ENCODE data around the gene BDNF. TPM values are rescaled to one million over a fixed set of nuclear protein-coding genes. Genes with fewer than 3 reads are reported as not detected.

BDNF gene
- total RNA-seq, 1 donor from 2014 or later, result 0.07 TPM

DNA sequence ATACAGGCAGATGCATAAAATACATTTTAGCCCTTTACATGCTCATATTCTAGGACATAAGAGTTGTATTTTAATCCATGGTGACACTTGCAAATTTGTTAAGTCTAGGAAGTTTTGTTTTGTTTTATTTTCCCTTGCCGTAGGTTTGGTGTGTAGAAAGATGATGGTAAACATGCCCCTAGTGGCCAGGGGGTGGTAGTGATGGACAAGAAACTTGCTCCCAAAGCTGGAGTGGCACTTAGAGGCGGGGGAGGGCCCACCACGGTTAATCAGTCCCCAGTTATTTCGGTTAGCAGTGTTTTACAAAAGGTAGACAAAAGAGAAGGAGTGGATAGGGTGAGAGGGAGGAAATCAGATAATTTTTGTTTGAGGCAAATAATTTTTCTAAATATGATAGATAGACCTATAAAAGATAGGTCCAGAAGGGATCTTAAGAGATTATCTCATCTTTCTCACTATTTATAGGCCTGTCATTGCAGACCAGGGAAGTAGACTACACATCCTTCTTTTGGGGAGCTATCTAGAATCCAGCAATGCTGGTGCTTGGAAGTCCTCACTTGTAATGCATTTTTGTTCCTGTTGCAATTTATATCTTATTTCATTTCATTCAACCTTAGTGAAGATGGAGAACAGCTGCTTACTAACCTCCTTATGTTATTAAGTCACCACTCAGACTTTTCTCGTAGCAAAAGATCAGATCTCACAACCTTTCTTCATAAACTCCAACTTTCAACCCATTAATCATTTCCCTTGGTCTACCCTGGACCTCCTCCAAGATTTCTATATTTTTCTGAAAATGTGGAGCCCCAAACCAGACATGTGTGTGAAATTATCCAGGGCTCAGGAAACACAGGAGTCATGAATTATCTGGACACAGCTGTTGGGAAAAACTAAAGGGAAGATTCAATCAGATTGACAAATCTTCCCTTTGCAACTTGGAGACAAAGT, 5.9 kb upstream of the BDNF start:
- no peak overlapping the region for H3K27ac Mint-ChIP-seq (ENCODE audit: unreplicated experiment)
- DNase-seq (ENCODE audit: low read depth, low spot score), result no peak
- no peaks in the 10 kb centered on the region for H3K9me3 Mint-ChIP-seq
- TF ChIP-seq CTCF (conservative IDR thresholded peaks at IDR 0.05), result peak; percentile 71
- H3K27me3 Mint-ChIP-seq (ENCODE audit: low read depth), result peaks cover 73% of the 10 kb centered on the region
- H3K36me3 Mint-ChIP-seq (ENCODE audit: low read depth), result no peaks in the 10 kb centered on the region
- no peak overlapping the region for H3K4me3 Mint-ChIP-seq
- peaks cover 7% of the 10 kb centered on the region for H3K4me1 Mint-ChIP-seq

GRCh38 chr11:27703481-27703880, 3.2 kb upstream of the BDNF start:
- Mint-ChIP-seq H3K9me3 (no peaks in the 10 kb centered on the region), H3K27me3 (ENCODE audit: low read depth) (peaks cover 80% of the 10 kb centered on the region)

GRCh38 chr11:27702811-27703210, 2.6 kb upstream of the BDNF start:
- peaks cover 82% of the 10 kb centered on the region for H3K27me3 Mint-ChIP-seq (ENCODE audit: low read depth)
- H3K36me3 Mint-ChIP-seq (ENCODE audit: low read depth), result no peaks in the 10 kb centered on the region
- no peak overlapping the region for H3K4me3 Mint-ChIP-seq
- no peaks in the 10 kb centered on the region for H3K9me3 Mint-ChIP-seq
- peaks cover 26% of the 10 kb centered on the region for H3K4me1 Mint-ChIP-seq
- TF ChIP-seq CTCF (conservative IDR thresholded peaks at IDR 0.05), result no peak
- no peak for DNase-seq (ENCODE audit: low read depth, low spot score)
- H3K27ac Mint-ChIP-seq (ENCODE audit: unreplicated experiment), result no peak overlapping the region

More at GRCh38 chr11:27703481-27703880, 3.2 kb upstream of the BDNF start:
- no peak overlapping the region for H3K27ac Mint-ChIP-seq (ENCODE audit: unreplicated experiment)
- peaks cover 26% of the 10 kb centered on the region for H3K4me1 Mint-ChIP-seq
- H3K4me3 Mint-ChIP-seq, result no peak overlapping the region
- TF ChIP-seq CTCF (conservative IDR thresholded peaks at IDR 0.05), result no peak
- DNase-seq (ENCODE audit: low read depth, low spot score), result no peak
- no peaks in the 10 kb centered on the region for H3K36me3 Mint-ChIP-seq (ENCODE audit: low read depth)

- Mint-ChIP-seq H3K4me1 (peaks cover 26% of the 10 kb centered on the region), H3K9me3 (no peaks in the 10 kb centered on the region), H3K27ac (ENCODE audit: unreplicated experiment) (no peak overlapping the region), H3K36me3 (ENCODE audit: low read depth) (no peaks in the 10 kb centered on the region), H3K27me3 (ENCODE audit: low read depth) (peaks cover 87% of the 10 kb centered on the region), H3K4me3 (peak overlapping the region; percentile 88)
- peak; percentile 43 for TF ChIP-seq CTCF (conservative IDR thresholded peaks at IDR 0.05)
- DNase-seq (ENCODE audit: low read depth, low spot score), result no peak
These were observed 1.3 kb upstream of the BDNF start for GRCh38 chr11:27701355-27702105.

GRCh38 chr11:27699926-27700350, 317 bp downstream of the BDNF start:
- no peak overlapping the region for H3K27ac Mint-ChIP-seq (ENCODE audit: unreplicated experiment)
- H3K9me3 Mint-ChIP-seq, result no peaks in the 10 kb centered on the region
- TF ChIP-seq CTCF (conservative IDR thresholded peaks at IDR 0.05), result no peak
- peak overlapping the region; percentile 93 for H3K4me3 Mint-ChIP-seq
- H3K4me1 Mint-ChIP-seq, result peaks cover 26% of the 10 kb centered on the region
- H3K27me3 Mint-ChIP-seq (ENCODE audit: low read depth), result peaks cover 90% of the 10 kb centered on the region
- DNase-seq (ENCODE audit: low read depth, low spot score), result no peak
- no peaks in the 10 kb centered on the region for H3K36me3 Mint-ChIP-seq (ENCODE audit: low read depth)

Measured in neural crest cell (in vitro differentiated cells).